GM19463 (cell line): Measurements from ENCODE around the gene TCF15.
"Not testable (repeated sequence)": the region's sequence is repeated elsewhere in the genome, so short reads cannot be mapped to it uniquely, and the experiment has no call there.

ENCODE experiments used
- ATAC-seq: cut with Tn5 transposase; IDR thresholded peaks from one replicate; pipeline ENCODE4 v1.9.1; 2021; ENCODE audit warnings: mild to moderate bottlenecking, moderate library complexity; ENCODE audit not compliant: unreplicated experiment

The TCF15 gene

GRCh38 chr20:642398-643174 lies 32.5 kb upstream of the TCF15 start:
- ATAC-seq: no peak

- not testable (repeated sequence) for ATAC-seq
These were observed 31.9 kb upstream of the TCF15 start for GRCh38 chr20:642013-642397.

- no peak for ATAC-seq
These were observed 31.4 kb upstream of the TCF15 start for GRCh38 chr20:641516-641875.

GRCh38 chr20:640674-641515 lies 30.8 kb upstream of the TCF15 start:
- ATAC-seq: no peak

GRCh38 chr20:638579-638978 lies 28.5 kb upstream of the TCF15 start:
- no peak for ATAC-seq

- no peak for ATAC-seq
These were observed 27.4 kb upstream of the TCF15 start for GRCh38 chr20:637559-637958.

- no peak for ATAC-seq
These were observed 25.8 kb upstream of the TCF15 start for GRCh38 chr20:635893-636338.

GRCh38 chr20:635028-635892 lies 25.2 kb upstream of the TCF15 start:
- ATAC-seq: no peak

- no peak for ATAC-seq
These were observed 24.2 kb upstream of the TCF15 start for GRCh38 chr20:634148-634925.

- no peak for ATAC-seq
These were observed 21.0 kb upstream of the TCF15 start for GRCh38 chr20:631101-631500.

- no peak for ATAC-seq
These were observed 16.5 kb upstream of the TCF15 start for GRCh38 chr20:626579-626978.

GRCh38 chr20:625360-625932 lies 15.3 kb upstream of the TCF15 start:
- ATAC-seq: no peak

- no peak for ATAC-seq
These were observed 13.6 kb upstream of the TCF15 start for GRCh38 chr20:623704-624103.

GRCh38 chr20:623021-623420 lies 12.9 kb upstream of the TCF15 start:
- no peak for ATAC-seq

GRCh38 chr20:622161-622560 lies 12.1 kb upstream of the TCF15 start:
- ATAC-seq: no peak

GRCh38 chr20:621125-621756 lies 11.1 kb upstream of the TCF15 start:
- ATAC-seq: no peak

GRCh38 chr20:620246-620645 lies 10.1 kb upstream of the TCF15 start:
- ATAC-seq: no peak

- ATAC-seq: no peak
These were observed 8.9 kb upstream of the TCF15 start for GRCh38 chr20:618980-619379.

GRCh38 chr20:617934-618690 lies 8.0 kb upstream of the TCF15 start:
- ATAC-seq: no peak
